CD4-positive, alpha-beta T cell treated with Interleukin-2 at 100 ng/mL for 4 hours (primary cell): ENCODE measurements around the gene PRKAA2.
"Not testable (repeated sequence)": the region's sequence is repeated elsewhere in the genome, so short reads cannot be mapped to it uniquely, and the experiment has no call there.

Experiments used
- DNase-seq: peaks from one replicate; pipeline ENCODE4 v3.0.0-alpha.2; 2020; ENCODE audit warnings: low spot score

Gene PRKAA2

DNA sequence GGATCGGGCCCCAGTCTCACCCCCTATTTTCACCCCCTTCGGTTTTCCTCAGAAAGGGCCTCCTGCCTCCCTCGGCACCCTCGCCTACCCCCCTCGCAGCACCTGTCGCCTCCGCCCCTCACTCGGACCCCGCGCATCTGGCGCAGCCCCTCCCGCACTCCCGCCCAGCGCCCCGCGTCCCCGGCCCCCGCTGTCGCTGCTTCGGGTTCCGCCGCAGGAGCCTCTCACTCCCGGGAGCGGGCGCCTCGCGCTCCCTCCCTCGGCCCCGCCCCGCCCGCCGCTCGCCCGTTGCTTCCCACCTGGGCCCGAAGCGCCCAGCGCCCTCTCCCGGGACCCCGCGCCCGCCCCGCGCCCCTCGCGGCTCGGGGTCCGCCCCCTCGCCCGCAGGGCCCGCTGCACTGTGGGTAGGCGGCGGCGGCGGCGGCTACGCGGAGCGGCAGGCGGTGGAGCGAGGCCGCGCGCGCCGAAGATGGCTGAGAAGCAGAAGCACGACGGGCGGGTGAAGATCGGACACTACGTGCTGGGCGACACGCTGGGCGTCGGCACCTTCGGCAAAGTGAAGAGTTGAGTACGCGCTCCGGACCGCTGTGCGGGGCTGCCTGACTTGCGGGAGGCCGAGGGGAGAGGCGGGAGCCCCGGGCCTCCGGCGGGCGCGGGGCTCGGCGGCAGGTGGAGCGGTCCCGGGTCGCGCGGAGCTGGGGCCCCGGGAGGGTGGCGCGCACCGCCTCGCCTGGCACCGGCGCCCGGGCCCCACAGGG, at the start of gene PRKAA2:
Gene PRKAA2, plus strand, starts transcription at position 396 of the 758 bp plus-strand sequence. Its CDS starts 74 bp downstream, at position 470.
- no peak for DNase-seq

DNA sequence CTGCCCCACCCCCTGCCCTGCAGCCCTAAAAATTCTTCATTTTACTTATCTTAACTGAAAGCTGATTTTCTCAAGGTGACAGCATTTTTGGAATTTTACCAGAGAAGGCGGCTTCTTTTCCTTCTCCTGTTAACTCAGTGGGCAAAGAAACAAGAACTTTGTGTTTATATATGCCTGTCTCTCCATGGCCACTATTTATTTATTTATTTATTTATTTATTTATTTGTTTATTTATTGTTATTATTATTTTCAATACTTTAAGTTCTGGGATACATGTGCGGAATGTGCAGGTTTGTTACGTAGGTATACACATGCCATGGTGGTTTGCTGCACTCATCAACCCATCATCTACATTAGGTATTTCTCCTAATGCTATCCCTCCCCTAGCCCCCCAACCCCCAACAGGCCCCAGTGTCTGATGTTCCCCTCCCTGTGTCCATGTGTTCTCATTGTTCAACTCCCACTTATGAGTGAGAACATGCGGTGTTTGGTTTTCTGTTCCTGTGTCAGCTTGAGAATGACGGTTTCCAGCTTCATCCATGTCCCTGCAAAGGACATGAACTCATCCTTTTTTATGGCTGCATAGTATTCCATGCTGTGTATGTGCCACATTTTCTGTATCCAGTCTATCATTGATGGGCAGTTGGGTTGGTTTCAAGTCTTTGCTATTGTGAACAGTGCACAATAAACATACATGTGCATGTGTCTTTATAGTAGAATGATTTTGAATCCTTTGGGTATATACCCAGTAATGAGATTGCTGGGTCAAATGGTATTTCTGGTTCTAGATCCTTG, 49.5 kb upstream of the PRKAA2 start:
- DNase-seq = not testable (repeated sequence)

DNA sequence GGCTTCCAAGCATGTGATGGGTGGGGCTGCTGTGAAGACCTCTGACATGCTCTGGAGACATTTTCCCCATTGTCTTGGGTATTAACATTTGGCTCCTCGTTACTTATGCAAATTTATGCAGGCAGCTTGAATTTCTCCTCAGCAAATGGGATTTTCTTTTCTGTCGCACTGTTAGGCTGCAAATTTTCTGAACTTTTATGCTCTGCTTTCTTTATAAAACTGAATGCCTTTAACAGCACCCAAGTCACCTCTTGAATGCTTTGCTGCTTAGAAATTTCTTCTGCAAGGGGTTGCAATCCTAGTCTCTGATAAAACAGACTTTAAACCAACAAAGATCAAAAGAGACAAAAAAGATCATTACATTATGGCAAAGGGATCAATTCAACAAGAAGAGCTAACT, 35.0 kb upstream of the PRKAA2 start:
- DNase-seq = not testable (repeated sequence)

DNA sequence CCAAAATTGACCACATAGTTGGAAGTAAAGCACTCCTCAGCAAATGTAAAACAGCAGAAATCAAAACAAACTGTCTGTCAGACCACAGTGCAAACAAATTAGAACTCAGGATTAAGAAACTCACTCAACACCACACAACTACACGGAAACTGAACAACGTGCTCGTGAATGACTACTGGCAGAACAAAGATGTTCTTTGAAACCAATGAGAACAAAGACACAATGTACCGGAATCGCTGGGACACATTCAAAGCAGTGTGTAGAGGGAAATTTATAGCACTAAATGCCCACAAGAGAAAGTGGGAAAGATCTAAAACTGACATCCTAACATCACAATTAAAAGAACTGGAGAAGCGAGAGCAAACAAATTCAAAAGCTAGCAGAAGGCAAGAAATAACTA, 34.3 kb upstream of the PRKAA2 start:
- DNase-seq = not testable (repeated sequence)

DNA sequence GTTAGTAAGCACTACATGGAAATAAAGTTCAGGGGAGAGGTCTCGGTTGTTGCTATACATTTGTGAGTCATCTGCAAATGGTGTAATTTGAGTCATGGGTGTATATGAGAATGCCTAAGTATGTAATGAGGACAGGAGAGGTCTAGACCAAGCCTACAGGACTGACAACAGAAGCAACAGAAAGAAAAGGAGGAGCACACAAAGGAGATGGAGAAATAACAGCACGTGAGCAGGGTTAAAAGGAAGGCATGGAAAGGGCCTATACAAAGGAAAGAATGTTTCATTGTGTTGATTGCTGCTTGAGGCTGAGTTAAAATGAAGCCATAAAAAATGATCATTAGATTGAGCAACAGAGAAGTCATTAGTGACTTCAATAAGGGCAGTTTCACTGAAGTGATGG, 28.0 kb upstream of the PRKAA2 start:
- DNase-seq = no peak

DNA sequence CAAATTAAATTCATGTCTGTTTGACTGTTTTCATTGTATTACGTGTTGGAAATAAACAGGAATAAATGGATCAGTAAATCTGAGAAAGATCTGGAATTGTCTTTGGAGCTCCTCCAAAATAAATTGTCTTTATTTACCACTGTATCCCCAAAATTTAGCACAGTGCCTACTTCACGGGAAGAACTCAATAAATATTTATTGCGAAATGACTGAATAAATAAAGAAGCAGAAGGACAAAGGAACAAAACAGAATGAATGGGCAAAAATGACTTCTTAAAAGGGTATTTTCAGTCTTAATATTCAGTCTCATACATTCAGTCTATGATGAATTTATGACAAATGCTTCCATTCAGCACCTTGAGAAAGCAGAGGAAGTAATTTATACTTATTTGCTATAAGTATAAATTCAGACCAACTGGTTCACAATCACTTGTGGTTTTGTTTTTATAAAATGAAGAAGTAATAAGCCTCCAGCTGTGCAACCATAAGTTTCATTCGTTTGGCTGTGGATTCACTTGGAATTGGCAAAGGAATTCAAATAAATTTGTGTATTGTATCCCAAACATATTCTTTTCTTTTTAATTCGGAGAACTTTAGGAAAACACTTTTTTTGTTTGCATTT, 19.2 kb upstream of the PRKAA2 start:
- no peak for DNase-seq

DNA sequence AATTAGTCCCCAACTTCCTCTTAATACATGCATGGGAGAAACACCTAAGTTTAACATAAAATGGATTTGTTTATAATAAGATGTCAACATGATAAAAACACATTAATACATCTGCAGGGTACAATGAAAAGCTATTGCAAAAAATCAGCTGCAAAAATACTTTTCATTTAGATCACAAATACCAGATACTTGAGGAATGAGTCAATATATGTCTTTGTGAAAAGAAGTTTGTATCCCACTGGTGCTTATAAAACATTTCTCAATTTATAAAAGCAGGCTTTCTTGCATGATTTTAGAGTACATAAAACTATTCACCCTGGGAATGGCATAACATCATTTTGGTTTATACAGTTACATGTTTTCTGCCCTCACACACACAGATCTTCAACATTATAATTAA, 18.6 kb upstream of the PRKAA2 start:
- DNase-seq = no peak

DNA sequence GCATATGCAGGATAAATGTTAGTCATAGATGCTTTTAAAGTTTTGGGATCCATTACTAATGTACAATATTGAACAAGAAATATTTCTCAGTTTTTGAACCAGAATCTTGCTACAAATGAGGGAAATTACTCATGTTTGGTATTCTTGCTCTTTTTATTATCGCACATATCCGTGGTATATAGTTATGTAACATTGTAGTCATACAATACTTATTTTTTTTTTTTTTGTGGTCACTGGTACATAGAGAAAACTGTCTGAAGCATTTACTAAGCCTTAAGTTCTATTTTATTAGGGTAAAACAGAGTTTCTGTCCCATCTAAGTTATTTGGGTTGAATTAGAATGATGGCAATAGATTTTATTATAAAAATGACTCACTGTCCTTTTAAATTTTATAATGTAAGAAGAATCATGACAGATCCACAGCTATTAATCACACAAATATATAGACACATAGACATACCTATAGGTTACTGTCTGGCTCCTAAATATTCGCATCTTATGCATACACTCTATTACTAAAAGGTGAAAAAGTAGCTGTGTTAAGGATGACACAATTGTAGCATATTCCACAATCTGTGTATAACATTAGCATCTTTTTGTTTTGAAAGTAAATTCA, 18.0 kb upstream of the PRKAA2 start:
- DNase-seq = no peak

DNA sequence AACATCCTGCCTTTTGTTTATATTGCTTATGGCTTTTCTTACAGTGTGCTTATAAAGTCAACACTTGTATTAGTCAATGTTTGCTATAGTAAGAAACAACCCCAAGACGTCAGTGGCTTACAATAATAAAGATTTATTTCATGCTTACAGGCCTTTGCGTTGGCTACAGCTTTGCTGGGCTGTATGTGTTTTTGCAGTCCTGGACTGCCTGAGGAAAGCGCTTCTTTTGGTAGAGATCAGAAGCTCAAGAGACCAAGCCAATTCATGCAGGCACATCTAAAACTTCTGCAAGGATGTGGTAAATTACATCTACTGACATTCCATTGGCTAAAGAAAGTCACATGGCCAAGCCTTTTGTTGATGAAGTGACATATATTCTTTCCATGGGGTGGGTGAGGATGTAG, 17.5 kb upstream of the PRKAA2 start:
- DNase-seq = no peak

DNA sequence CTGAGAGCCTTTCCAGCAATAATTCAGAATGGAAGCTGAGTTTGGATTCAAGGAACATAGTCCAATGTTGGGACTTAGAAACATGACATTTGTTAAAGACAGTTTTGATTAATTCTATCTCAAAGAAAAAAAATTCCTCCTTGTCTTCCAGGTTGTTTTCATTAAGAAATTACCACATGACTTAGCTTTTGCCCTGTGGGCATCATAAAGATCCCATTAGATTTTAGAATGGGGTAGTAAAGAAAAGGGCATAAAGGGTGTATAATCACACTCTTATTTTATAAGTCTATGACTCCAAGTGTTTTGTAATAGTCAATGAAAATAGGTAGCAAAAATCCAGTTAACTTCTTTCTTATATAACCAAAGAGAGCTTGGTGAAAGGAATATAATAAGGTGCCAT, 14.3 kb upstream of the PRKAA2 start:
- DNase-seq = no peak

DNA sequence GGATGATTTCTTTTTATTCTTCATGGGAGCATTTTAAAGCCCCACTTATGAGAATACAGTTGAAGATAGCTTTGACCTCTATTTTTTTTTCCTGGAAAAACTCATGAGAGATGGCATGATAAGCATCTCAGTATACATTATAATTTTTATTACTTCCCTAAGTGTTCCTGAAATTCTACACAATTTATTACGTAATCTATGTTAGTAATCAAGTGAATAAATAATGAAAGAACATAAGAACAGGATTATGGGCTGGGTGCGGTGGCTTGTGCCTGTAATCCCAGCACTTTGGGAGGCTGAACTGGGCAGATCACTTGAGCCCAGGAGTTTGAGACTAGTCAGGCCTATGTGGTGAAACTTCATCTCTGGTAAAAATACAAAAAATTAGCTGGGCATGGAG, 13.2 kb upstream of the PRKAA2 start:
- DNase-seq = no peak

DNA sequence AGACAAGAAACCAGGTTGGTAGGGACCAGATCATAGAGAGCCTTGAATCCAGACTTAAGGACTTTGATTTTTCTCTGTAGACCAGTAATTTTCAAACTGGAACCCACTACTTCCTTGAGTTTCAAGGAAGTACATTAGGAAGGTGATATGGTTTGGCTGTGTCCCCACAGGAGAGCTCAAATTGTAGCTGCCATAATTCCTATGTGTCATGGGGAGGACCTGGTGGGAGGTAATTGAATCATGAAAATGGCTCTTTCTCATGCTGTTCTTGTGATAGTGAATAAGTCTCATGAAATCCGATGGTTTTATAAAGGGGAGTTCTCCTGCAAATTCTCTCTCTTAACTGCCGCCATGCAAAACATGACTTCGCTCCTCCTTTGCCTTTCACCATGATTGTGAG, 10.1 kb upstream of the PRKAA2 start:
- no peak for DNase-seq

DNA sequence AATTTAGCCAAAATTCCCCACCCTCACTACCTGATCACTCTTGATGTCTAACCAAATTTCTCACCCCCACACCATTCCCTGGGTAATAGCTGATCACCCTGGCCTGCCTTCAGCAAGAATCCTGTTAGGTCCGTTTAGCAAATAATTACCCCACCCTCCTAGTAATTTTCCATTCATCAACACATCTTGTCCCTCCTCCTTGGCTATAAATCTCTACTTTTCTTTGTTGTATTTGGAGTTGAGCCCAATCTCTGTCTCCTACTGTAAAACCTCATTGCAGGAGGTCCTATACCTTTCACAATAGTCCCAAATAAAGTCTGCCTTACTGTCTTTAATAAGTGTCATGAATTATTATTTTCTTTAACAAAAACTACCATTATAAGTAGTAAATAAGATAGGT, 6.9 kb upstream of the PRKAA2 start:
- DNase-seq = no peak

DNA sequence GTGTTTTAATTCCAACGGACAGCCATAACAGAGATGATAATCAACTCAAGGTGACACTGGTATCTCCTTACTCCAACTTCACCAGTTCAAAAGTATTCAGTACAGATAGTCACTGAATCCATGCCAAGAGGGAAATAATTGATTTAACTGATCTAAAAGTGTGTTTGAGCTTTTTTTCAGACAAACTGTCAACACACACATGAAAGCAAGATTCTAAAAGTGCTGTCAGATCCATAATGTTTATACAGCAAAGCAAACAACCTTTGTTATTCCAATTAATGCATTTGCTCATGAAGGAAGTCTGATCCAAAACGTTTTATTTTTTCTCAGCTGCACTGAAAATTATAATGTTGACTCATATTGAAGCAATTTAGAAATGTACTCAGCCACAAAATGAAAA, 5.9 kb upstream of the PRKAA2 start:
- DNase-seq = no peak

DNA sequence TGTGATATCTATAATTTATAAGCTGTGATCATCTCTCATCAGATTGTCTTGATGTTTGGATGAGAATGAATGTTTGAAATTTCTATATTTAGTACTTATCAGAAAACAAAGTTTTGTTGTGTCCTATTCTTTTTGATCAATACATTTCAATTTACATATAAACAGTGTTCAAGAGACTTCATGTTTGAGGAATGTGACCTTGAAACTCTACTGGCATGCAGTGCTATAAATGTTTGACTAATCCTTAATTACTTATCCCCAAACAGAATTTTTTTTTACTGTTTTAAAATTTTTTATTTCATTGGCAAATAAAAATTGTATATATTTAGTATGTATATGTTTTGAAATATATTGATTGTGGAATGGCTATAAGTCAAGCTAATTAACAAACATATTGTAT, 1.5 kb upstream of the PRKAA2 start:
- DNase-seq = no peak

DNA sequence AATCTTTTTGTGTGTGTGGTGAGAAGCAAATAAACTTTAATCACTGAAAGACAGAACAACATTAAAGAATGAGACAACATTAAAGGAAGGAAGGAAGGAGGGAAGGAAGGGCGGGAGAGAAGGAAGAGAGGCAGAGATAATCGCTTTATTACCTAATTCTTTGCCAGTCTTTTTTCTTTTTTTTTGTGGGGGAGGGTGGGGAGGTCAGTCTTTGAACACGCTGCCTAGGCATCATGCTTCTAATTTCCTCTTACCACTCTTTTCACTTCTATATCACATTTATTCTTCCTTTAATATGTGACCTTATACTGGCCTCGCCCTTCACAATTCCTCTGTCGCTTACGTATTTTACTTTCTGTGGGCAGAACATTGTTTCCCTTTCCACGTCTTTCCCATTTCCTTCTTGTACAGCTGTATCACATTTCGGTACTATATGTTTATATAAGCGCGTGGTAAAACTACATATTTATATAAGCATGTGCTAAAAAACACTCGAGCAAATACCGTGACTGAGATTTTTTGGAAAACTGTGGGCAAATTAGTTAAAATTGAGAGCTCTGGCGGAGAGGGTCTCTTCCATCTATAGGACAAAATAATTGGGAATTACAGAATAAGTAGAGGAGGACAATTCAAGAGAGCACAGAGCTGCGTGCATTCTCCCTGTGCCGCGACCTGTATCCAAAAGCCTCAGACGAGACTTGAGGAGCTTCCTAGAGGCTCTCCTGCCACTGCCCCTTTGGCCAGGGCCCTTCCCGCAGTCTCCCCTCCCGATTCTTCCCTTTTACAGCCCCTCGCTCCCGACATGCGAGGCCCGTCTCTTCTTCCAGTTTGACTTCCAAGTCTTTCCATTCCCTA, 823 bp upstream of the PRKAA2 start:
- DNase-seq = no peak

DNA sequence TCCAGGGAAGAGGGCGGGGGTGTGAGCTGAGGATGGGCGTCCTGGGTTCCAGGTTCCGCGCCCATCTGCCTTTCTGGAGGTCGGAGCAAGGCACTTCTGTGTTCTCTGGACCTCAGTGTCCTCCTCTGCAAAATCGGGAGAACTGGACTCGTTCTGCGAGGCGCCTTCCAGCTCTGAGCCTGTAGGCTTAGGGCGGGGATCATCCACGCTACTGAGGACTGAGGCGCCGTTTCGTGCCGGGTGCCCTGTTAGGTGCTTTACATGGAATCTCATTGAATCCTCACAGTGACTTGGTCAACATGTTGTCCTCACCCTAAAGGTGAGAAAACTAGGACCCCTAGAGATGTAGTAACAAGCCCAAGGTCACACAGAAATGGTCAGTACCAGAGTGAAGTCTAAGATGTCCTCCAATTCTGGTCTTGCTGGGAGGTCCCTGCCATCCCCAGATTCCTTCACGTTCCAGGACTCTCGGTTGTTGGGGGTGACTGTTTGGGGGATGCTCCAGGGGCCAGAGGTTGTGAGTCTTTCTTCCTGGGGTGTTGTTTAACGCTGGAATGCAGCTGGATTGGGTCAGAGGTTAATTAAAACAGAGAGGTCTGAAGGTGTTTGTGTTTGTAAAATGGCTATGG, 677 bp downstream of the PRKAA2 start:
- no peak for DNase-seq

DNA sequence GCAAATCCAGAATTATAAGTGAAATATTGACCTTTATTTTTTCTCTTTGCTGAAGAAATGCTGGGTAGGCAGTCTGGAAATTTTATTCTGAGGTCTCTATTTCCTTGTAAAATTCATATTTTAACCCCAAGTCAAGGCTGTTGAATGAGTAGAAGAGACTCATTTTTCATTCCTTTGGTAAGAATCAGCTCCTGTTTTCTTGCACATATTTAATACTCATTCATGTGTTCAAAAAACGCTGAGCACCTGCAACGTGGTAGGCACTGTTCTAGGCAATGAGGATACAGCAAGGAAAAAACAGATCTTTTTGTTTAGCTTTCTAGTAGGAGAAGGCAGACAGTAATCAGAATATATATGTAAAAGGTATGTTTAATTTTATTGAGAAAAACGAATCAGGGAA, 1.5 kb downstream of the PRKAA2 start:
- no peak for DNase-seq

DNA sequence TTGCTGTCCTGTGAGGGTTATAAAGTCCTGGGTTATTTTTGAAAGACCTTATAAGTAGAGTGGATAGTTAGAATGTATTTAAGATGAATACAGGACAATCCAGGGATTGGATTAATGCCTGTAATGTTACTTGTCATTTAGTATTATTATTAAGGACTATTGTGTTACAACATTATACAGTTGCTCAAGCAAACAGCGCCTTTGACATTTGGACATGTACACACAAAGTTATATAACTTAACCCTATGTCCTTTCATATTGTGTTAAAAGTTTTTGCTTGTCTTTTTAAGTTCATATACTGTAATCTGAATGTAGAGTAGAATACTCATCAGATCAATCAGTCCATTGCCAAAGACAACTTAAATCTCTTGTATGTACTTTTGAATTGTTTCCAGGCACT, 2.0 kb downstream of the PRKAA2 start:
- DNase-seq = no peak

DNA sequence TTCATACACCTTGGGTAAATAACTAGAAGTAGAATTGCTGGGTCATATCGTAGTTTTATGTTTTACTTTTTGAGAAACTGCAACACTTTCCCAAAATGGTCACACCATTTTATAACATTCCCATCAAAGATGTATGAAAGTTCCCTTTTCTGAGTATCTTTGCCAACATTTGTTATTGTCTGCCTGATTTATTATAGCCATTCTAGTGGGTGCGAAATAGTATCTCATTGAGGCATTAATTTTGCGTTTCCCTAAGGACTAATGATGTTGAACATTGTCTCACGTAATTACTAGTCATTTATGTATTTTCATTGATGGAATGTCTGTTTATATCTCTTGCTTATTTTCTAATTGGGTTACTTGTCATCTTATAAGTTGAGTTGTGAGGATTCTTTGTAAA, 3.4 kb downstream of the PRKAA2 start:
- no peak for DNase-seq
